ENCODE data around the gene ENTPD1.

The ENTPD1 gene

DNA sequence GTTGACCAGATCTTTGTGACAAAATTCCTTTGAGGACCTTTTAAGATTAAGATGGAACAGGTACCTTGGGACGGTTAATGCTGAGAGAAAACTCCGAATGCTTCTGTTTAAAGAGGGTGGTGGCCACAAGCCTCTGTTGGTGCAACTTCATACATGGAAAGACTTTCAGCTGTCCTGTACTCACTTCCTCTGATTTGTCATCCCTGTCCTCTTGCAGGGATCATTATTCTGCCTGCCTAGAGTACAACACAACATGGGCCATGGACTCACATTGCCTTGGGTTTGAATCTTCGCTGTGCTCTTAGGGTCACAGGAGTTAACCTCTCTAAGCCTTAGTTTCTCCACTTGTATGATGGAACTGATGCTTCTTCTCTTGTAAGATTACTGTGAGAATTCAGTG, 75.1 kb downstream of the ENTPD1 start:
- no peak for DNase-seq (ENCODE audit: low read depth in 2 of 2)

DNA sequence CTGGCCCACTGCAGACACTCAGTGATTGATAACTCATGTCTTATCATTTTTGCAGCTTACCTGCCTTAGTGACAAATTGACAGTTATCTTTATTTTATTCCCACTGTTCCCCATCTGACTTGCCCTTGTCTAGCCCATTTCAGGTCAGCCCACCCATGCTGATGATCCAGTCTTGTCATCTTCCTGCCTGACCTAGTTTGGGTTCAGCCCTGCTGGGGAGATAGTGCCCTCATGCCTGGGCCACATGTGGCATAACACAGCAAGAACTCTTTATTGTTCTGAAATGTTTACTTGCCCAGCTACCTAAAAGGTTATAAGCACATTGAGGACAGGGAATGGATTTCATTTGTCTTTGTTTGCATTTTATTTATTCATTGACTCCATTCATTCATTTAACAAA, 75.6 kb downstream of the ENTPD1 start:
- no peak for DNase-seq (ENCODE audit: low read depth in 2 of 2)

DNA sequence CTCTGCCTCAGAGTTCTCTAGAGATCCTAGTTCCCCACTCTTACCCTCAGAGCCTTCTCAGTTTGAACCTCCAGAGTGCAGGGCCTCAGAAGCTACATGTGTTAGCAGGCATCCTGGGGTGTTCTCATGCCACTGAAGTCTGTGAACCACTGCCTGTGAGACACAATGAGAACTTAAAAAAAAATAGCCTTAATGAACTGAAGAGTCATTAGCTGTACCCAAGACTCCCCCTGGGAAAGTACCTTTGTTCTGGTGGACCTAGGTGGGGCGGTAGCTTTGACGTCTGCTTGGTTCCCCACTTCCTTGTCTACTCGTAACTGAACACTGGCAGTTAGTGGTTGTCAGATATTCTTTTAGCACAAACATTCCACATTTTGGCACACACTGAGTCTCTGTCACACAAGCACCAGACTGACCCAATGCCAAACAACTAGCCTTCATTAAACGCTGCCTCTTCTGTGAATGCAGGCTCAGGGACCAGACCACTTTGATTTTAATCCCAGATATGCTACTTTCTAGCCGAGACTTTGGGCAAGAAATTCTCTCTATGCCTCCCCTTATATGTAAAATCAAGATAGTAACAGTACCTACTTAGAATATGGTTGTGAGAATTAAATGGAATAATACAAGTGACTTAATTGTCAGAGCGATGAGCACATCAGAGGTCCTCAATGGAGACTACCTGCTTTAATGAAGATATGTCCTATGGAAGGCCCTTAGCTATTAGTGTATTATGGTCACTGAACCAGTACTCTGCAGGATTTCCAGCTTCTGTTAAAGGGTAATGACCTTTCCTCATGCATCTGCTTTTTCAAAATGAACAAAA, 76.5 kb downstream of the ENTPD1 start:
- DNase-seq (ENCODE audit: low read depth in 2 of 2) = peak in 1 of 2 donors; percentile 5

DNA sequence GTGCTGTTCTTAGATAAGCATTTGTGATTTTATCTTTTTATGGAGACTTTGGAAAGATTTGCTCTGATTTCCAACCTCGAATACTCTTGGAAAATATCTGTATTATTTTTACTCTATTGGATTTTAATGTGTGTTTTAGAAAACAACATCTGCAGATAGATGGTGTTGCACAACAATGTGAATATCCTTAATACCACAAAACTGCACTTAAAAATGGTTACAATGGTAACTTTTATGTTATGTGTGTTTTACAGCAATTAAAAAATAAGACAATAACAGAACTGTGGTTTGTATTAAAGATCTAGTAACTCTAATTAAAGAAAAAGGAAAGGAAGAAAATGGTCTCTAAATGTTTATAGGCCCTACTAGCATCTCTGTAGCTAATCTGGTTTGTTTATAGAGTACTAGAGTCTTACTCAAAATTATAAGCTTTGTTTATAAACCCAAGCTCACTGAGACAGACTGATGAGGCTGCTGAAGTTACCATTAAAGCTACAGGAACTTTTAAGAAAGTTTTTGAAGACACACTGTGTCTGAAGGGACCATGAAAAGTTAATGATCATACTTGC, 77.2 kb downstream of the ENTPD1 start:
- DNase-seq (ENCODE audit: low read depth in 2 of 2) = no peak

DNA sequence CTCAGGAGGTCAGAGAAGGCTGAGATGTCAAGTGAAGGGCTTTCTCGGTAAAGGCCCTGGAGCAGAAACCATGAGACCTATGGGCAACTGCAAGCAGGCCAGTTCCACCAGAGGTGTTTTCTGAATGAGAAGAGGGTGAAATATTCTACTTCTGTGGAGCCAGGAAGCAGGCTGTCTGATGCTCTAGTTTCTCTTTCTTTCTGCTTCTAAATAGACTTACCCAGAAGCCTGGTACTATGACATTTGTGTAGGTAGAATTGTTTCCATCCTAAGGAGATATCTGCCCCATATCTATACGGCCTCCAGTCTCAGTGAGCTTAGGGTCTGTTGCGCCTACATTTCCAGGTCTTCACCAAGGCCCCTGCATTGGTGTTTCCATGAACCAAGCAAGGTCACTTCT, 78.4 kb downstream of the ENTPD1 start:
- DNase-seq (ENCODE audit: low read depth in 2 of 2) = no peak

DNA sequence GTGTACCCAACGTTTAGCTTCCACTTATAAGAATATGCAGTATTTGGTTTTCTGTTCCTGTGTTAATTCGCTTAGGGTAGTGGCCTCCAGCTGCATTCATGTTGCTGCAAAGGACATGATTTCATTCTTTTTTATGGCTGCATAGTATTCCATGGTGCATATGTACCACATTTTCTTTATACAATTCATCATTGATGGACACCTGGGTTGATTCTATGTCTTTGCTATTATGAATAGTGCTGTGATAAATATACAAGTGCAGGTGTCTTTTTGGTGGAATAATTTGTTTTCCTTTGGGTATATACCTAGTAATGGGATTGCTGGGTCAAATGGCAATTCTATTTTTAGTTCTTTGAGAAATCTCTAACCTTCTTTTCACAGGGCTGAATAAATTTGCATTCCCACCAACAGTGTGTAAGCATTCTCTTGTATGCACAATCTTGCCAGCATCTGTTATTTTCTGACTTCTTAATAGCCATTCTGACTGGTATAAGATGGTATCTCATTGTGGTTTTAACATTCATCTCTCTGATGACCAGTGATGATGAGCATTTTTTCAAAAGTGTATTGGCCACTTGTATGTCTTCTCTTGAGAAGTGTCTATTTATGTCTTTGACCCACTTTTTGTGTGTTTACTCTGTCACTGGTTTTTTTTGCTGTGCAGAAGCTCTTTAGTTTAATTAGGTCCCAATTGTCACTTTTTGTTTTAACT, 79.3 kb downstream of the ENTPD1 start:
- no peak for DNase-seq (ENCODE audit: low read depth in 2 of 2)

DNA sequence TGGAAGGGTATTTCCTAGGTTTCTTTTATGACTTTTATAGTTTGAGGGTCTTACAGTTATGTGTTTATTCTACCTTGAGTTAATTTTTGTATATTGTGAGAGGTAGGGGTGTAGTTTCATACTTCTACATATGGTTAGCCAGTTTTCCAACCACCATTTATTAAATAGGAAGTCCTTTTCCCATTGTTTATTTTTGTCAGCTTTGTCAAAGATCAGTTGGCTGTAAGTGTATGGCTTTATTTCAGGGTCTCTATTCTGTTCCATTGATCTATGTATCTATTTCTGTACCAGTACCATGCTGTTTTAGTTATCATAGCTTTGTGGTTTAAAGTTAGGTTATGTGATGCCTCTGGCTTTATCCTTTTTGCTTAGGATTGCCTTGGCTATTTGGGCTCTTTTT, 79.9 kb downstream of the ENTPD1 start:
- DNase-seq (ENCODE audit: low read depth in 2 of 2) = no peak

DNA sequence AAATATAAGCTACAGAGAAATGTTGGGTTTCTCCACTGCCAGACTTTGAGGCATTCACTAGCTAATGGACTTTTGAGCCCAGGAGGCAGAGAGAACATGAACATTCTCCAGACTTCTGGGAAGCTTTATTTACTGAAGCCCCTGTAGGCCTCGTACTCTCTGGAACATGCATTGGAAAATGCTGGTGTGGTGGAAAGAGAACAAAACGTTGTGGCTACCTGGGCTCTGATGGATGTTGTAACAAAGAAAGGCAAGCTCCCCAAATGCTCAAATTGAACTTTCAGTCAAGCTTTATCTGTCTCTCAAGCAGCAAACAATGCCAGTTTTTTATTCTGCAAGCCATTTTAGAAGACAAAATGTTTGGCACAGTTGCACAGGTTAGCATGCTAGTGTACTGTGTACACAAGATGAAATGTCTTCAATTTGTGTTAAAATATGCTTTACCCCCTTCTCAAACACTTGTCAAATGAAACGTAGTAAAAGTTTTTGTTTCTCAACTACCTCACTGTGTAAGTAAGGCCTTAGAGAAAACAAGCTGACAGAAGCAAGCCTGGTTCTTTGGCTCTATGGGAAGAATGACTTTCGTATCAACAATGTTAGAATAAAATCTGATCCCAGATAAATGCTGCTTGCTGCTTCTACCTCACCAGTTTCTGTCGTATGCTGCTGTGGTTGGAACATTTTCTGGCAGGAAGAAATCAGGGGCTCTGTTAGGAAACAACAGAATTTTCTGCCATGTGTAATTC, 80.8 kb downstream of the ENTPD1 start:
- DNase-seq (ENCODE audit: low read depth in 2 of 2) = no peak

DNA sequence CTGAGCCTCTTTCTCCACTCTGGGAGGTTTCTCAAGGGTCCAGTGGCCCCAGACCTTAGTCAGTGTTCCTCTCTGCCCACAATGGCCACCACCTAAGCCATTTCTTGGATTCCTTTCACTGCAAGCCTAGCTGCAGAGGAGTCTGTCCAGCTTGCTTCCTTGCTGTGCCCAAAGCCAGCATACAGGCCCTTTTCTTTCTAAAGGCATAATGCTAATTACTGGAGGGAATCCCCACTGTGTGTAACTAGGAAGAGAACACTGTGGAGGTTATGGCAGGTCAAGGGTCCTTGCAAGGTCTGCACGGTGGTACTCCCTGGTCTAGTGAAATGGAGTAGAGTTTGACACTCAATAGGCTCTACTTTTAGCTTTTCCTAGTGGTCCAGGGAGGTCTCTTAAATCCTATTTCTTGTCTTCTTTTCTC, 81.4 kb downstream of the ENTPD1 start:
- DNase-seq (ENCODE audit: low read depth in 2 of 2) = no peak

DNA sequence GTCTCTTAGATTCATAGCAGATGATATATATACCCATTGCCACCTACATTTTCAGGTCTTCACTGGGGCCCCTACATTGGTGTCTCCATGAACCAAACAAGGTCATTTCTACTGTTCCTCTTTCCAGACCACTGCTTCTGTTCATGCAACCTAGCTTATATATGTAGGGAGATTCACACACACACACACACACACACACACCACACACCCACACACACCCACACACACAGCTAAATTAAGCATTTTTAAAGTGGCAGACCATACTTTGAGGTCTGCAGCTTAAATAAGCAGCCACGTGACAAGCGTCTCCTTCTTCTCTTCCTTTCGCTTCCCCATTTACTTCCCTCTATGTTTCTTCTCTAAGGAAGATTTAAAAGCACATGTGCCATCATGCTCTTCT, 81.8 kb downstream of the ENTPD1 start:
- DNase-seq (ENCODE audit: low read depth in 2 of 2) = no peak

DNA sequence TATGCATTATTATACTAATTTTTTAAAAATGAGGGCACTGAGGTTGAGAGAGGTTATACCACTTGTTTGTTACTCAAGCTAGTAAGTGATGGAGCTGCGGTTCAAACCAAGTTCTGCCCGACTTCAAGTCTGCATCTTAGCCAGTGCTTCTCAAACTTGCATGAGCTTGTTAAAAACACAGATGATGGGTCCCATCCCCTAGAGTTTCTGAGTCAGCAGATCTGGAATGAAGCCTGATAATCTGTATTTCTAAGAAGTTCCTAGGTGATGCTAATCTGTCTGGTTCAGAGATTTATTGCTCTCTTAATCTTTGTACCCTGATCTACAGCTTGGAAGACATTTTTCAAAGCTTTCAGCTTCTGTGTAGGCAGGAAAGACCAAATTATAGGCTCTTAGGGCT, 84.2 kb downstream of the ENTPD1 start:
- DNase-seq (ENCODE audit: low read depth in 2 of 2) = no peak

DNA sequence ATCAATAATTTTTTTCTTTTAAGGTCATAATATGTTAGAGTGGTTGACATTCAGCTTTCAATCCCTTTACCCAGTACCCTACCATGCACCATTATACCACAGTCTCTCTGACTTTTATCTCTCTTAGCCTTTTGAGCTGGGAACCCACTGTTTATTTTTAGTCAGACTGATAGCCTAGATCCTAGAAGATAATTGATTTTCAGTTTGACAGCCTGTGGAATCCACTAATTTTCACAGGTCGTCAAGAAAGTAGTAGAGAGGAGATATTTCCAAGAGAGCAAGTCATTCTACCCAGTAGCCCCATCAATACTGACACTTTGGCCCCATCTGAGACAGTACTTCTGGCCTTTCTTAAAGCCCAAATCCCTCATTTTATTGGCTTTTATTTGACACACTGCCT, 84.7 kb downstream of the ENTPD1 start:
- no peak for DNase-seq (ENCODE audit: low read depth in 2 of 2)

DNA sequence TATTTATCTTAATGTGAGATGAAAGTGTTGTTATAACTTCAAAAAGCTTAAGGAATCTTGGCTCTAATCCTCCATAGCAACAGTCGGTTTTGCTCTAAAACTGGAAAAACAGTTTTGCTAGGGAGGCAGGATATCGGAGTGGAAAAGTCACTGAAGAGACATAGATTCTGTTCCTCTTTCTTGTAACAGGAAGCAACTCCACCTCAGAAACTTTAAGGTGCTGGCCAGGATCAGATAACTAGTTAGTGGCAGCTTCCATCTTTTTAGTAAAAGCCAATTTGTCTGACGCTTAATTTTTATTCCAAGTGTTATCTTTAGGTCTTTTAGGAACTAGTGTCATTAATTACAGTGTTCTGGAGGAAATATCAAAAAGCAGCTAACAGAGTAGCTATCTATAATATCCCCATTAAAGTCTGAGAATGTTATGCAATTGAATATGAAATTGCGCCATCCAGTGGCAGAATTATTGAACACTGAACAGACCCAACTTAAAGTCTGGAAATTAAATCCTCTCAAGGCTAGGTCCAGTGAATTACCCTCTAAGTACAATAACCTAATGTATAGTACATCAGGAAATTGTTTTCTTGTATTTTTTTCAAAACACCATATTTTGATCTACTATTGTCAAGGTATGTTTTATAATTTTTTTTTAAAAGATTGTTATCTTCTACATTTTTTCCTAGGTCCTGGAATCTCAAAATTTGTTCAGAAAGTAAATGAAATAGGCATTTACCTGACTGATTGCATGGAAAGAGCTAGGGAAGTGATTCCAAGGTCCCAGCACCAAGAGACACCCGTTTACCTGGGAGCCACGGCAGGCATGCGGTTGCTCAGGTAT, 85.9 kb downstream of the ENTPD1 start:
- DNase-seq (ENCODE audit: low read depth in 2 of 2) = peak in 1 of 2 donors; percentile 18

DNA sequence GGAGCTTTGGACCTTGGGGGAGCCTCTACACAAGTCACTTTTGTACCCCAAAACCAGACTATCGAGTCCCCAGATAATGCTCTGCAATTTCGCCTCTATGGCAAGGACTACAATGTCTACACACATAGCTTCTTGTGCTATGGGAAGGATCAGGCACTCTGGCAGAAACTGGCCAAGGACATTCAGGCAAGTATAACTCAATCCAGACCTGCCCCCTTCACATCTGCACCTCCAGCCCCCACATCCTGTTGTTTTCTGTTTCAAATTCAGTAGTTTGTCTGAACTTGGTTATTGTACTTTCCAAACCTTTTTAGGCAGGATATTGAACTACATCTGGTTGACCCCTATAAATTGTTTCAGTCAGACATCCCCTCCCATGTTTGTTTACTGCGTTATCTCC, 89.4 kb downstream of the ENTPD1 start:
- no peak for DNase-seq (ENCODE audit: low read depth in 2 of 2)

DNA sequence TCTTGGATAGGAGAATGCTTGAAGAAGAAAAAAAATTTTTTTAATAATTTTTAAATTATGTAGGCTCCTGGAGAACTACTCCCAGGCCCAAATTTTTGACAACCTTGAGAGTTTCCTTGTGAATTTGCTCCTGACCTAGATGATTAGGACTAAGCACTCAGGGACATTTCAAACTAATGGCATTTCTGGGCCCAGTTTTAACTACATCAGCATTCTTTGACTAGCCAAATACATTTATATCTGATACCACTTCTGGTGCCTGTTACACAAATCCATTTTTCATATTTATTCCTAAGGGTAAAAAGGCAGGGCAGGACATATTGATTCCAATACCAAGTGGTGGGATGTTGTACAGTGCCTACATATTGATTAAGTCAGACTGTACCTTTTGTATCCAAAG, 91.0 kb downstream of the ENTPD1 start:
- DNase-seq (ENCODE audit: low read depth in 2 of 2) = no peak

DNA sequence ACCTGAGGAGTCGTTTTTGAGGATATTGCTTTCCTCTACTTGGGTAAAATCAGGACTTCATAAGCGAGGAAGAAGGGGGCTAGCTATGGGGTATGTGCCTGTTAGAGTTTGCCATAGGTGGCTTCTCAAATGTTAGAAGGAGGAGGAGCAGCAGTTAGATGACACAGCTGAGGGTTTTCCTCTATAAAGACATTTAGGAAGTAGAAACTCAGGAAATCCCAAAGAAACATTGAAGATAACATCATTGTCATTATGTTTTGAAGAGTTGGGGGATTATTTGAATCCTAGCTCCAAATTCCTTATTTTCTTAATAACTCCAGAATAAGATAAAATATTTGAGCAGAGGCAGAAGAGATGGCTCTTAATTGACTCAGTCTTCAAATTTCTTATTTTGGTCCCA, 92.9 kb downstream of the ENTPD1 start:
- DNase-seq (ENCODE audit: low read depth in 2 of 2) = no peak

DNA sequence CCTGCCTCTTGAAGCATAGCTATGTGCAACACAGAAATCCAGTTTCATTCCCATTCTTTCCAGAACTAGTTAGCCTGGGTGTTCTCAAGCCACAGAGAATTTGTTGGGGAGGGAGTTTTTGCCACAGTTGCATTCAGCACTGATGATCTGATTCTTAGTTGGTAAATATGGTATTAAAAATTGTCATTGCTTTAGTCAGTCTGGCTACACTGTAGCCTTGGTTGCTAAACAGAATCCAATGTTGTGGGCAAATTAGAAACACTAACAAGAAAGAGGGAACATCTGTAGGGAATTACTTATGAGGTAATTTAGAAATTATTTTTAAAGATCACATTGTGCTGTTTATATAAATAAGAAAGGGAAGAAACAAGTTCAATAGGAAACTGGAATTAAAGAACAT, 94.8 kb downstream of the ENTPD1 start:
- DNase-seq (ENCODE audit: low read depth in 2 of 2) = no peak

DNA sequence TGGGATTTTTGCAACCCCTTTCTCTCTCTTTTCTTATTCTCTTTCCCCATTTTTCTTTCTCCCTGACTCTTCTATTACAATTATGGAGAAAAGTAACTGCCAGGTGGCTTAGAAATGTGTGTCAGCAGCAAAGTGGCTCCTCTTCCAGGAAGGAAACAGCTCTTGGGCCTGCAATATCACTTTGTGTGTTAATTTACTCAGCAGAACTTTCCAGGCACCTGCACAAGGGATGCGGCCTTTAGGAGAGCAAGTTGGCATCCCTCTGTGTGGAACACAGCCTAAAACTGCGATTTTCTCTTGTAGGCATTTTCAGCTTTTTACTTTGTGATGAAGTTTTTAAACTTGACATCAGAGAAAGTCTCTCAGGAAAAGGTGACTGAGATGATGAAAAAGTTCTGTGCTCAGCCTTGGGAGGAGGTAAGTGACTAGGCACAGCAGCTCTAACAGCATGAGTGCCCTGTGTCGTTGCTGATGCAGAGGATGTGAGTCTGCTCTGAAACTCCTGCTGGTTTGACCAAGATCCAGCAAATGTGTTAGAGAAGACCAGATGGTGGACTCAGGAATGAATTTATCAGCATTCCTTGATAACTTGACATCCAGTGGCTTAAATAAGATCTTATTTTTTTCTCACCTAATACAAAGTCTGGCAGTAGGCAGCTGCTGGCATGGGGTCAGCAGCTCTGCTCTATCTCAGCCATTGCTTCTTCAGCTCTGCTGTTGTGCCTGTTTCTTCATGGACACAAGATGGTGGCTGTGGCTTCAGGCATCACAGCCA, 104.4 kb downstream of the ENTPD1 start:
- no peak for DNase-seq (ENCODE audit: low read depth in 2 of 2)

DNA sequence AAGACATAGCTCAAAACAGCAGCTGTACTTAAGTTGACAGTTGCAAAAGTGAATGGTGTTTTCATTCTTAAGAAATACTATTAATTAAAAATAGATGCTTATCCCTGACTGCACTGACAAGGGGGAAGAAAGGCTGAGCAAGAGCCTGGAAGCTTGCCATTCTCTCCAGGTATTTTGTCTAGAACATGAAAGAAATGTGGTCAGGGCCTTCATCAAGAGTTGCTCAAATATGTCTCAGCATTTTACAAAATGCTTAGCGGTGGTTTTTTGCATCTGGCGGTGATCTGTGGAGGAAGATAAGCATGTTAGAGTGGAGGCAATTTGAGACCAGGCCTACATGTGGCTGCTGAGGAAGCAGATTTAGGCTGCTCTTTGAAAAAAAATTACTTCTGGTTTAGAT, 105.4 kb downstream of the ENTPD1 start:
- DNase-seq (ENCODE audit: low read depth in 2 of 2) = no peak

All from stimulated activated CD4-positive, alpha-beta T cell treated with anti-CD3 and anti-CD28 coated beads, Interleukin-1b, Interleukin-23, amount 100 ng/mL, for 4 hours (primary cell).